ENCODE measurements around the gene GUSB. TPM values are rescaled to one million over a fixed set of nuclear protein-coding genes. Genes with fewer than 3 reads are reported as not detected.

The GUSB gene
- total and polyA plus RNA-seq, 2 experiments from 2014 or later = 33.6 to 47.0 TPM

DNA sequence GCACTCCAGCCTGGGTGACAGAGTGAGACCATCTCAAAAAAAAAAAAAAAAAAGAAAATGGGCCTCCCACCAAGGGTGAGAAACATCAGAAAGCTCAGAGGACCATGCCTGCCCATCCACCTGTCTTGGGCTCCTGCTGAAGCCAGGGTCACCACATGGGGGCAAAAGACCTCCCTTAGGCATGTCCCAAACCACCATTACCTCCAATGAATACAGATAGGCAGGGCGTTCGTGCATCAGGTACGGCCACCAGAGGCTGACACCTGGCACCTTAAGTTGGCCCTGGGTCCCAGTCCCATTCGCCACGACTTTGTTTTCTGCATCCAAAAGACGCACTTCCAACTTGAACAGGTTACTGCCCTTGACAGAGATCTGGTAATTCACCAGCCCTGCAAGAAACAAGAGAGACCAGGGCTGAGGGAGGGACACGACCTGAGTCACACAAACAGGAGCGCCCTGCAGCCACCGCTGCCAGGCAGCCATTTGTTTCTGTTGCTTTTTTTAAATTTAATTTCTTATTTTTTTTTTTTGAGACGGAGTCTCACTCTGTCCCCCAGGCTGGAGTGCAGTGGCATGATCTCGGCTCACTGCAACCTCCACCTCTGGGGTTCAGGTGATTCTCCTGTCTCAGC lies 6.1 kb downstream of the GUSB start:
- Mint-ChIP-seq H3K4me1 (no peaks in the 10 kb centered on the region; the same call in 2 of the 3 replicates), H3K36me3 (ENCODE audit: low read depth) (peaks cover 50% of the 10 kb centered on the region), H3K9me3 (no peaks in the 10 kb centered on the region; the same call in 2 of the 3 replicates), H3K27ac (no peak overlapping the region), H3K27me3 (ENCODE audit: insufficient read depth, low read depth, poor library complexity) (peaks cover 7% of the 10 kb centered on the region), H3K4me3 (no peak overlapping the region)
- Histone ChIP-seq H4K20me1 (replicated peaks; ENCODE audit: insufficient read depth) (peaks cover 5% of the 10 kb centered on the region; the same call in 1 of the 2 replicates), H3K27ac (ENCODE audit: low read depth) (no peak overlapping the region), H3K27me3 (ENCODE audit: insufficient read depth) (no peaks in the 10 kb centered on the region), H3K79me2 (replicated peaks; ENCODE audit: insufficient read depth) (peaks cover 8% of the 10 kb centered on the region), H3K4me1 (ENCODE audit: insufficient read depth) (no peaks in the 10 kb centered on the region), H3F3A (replicated peaks; ENCODE audit: low read depth) (no peaks in the 10 kb centered on the region), H3K9me2 (ENCODE audit: insufficient read depth) (no peaks in the 10 kb centered on the region), H3K4me2 (no peak overlapping the region), H2AFZ (no peak overlapping the region), H3K36me3 (ENCODE audit: insufficient read depth) (peaks cover 8% of the 10 kb centered on the region; the same call in 1 of the 2 replicates), H3K4me3 (no peak overlapping the region)
- TF ChIP-seq EZH2 (IDR thresholded peaks at IDR 0.05; ENCODE audit: low read depth, unreplicated experiment) = no peak
- TF ChIP-seq, protein P1, sequence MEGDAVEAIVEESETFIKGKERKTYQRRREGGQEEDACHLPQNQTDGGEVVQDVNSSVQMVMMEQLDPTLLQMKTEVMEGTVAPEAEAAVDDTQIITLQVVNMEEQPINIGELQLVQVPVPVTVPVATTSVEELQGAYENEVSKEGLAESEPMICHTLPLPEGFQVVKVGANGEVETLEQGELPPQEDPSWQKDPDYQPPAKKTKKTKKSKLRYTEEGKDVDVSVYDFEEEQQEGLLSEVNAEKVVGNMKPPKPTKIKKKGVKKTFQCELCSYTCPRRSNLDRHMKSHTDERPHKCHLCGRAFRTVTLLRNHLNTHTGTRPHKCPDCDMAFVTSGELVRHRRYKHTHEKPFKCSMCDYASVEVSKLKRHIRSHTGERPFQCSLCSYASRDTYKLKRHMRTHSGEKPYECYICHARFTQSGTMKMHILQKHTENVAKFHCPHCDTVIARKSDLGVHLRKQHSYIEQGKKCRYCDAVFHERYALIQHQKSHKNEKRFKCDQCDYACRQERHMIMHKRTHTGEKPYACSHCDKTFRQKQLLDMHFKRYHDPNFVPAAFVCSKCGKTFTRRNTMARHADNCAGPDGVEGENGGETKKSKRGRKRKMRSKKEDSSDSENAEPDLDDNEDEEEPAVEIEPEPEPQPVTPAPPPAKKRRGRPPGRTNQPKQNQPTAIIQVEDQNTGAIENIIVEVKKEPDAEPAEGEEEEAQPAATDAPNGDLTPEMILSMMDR (conservative IDR thresholded peaks at IDR 0.05; ENCODE audit: low read depth in 2 of 2) = peak in 1 of 2 experiments; percentile 34; a peak in 1 of 4 replicates
- TF ChIP-seq CREB1 (CRISPR knock-in tag; IDR thresholded peaks at IDR 0.05; ENCODE audit: low read depth) = no peak
- TF ChIP-seq, protein P2, sequence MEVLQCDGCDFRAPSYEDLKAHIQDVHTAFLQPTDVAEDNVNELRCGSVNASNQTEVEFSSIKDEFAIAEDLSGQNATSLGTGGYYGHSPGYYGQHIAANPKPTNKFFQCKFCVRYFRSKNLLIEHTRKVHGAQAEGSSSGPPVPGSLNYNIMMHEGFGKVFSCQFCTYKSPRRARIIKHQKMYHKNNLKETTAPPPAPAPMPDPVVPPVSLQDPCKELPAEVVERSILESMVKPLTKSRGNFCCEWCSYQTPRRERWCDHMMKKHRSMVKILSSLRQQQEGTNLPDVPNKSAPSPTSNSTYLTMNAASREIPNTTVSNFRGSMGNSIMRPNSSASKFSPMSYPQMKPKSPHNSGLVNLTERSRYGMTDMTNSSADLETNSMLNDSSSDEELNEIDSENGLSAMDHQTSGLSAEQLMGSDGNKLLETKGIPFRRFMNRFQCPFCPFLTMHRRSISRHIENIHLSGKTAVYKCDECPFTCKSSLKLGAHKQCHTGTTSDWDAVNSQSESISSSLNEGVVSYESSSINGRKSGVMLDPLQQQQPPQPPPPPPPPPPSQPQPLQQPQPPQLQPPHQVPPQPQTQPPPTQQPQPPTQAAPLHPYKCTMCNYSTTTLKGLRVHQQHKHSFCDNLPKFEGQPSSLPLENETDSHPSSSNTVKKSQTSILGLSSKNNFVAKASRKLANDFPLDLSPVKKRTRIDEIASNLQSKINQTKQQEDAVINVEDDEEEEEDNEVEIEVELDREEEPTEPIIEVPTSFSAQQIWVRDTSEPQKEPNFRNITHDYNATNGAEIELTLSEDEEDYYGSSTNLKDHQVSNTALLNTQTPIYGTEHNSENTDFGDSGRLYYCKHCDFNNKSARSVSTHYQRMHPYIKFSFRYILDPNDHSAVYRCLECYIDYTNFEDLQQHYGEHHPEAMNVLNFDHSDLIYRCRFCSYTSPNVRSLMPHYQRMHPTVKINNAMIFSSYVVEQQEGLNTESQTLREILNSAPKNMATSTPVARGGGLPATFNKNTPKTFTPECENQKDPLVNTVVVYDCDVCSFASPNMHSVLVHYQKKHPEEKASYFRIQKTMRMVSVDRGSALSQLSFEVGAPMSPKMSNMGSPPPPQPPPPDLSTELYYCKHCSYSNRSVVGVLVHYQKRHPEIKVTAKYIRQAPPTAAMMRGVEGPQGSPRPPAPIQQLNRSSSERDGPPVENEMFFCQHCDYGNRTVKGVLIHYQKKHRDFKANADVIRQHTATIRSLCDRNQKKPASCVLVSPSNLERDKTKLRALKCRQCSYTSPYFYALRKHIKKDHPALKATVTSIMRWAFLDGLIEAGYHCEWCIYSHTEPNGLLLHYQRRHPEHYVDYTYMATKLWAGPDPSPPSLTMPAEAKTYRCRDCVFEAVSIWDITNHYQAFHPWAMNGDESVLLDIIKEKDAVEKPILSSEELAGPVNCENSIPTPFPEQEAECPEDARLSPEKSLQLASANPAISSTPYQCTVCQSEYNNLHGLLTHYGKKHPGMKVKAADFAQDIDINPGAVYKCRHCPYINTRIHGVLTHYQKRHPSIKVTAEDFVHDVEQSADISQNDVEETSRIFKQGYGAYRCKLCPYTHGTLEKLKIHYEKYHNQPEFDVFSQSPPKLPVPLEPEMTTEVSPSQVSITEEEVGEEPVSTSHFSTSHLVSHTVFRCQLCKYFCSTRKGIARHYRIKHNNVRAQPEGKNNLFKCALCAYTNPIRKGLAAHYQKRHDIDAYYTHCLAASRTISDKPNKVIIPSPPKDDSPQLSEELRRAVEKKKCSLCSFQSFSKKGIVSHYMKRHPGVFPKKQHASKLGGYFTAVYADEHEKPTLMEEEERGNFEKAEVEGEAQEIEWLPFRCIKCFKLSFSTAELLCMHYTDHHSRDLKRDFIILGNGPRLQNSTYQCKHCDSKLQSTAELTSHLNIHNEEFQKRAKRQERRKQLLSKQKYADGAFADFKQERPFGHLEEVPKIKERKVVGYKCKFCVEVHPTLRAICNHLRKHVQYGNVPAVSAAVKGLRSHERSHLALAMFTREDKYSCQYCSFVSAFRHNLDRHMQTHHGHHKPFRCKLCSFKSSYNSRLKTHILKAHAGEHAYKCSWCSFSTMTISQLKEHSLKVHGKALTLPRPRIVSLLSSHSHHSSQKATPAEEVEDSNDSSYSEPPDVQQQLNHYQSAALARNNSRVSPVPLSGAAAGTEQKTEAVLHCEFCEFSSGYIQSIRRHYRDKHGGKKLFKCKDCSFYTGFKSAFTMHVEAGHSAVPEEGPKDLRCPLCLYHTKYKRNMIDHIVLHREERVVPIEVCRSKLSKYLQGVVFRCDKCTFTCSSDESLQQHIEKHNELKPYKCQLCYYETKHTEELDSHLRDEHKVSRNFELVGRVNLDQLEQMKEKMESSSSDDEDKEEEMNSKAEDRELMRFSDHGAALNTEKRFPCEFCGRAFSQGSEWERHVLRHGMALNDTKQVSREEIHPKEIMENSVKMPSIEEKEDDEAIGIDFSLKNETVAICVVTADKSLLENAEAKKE (CRISPR knock-in tag; IDR thresholded peaks at IDR 0.05) = no peak
- TF ChIP-seq REST (IDR thresholded peaks at IDR 0.05; ENCODE audit: unreplicated experiment) = no peak
- TF ChIP-seq ZNF114 (CRISPR knock-in tag; IDR thresholded peaks at IDR 0.05) = no peak
- no peak for TF ChIP-seq EZH2phosphoT487 (IDR thresholded peaks at IDR 0.05; ENCODE audit: unreplicated experiment)
- no peak for TF ChIP-seq STAT1 (IDR thresholded peaks at IDR 0.05; ENCODE audit: unreplicated experiment)
- DNase-seq (ENCODE audit: low spot score) (peak; percentile 33), ATAC-seq (peak; percentile 46)

All from GM23338 (cell line).